ENCODE measurements around the gene SHANK3.

- TF ChIP-seq EZH2 (IDR thresholded peaks at IDR 0.05; ENCODE audit: insufficient read depth, poor library complexity, severe bottlenecking) (no peak), EZH2phosphoT487 (IDR thresholded peaks at IDR 0.05; ENCODE audit: insufficient read depth, low read depth) (no peak)
These were observed 40.4 kb downstream of the SHANK3 start for GRCh38 chr22:50713008-50713385.

Measured in GM23248 (cell line).